HG03280 (cell line): ENCODE data around the gene RUFY1.
A peak's percentile ranks its signal among the peaks of the same experiment; 100 is the strongest.

ENCODE experiments used
- ATAC-seq: cut with Tn5 transposase; IDR thresholded peaks from one replicate; pipeline ENCODE4 v1.9.1; 2021; ENCODE audit warnings: mild to moderate bottlenecking, moderate library complexity; ENCODE audit not compliant: unreplicated experiment

The RUFY1 gene

GRCh38 chr5:179657302-179658178 lies 107.2 kb downstream of the RUFY1 start:
- ATAC-seq = peak; percentile 83

GRCh38 chr5:179658179-179658856 lies 108.0 kb downstream of the RUFY1 start:
- ATAC-seq = peak; percentile 57
